ENCODE measurements around the gene NUPR1. TPM values are rescaled to one million over a fixed set of nuclear protein-coding genes. Genes with fewer than 3 reads are reported as not detected.

Gene NUPR1
- total RNA-seq, 4 donors from 2014 or later, result 1.6 to 11.9 (median 6.3) TPM

DNA sequence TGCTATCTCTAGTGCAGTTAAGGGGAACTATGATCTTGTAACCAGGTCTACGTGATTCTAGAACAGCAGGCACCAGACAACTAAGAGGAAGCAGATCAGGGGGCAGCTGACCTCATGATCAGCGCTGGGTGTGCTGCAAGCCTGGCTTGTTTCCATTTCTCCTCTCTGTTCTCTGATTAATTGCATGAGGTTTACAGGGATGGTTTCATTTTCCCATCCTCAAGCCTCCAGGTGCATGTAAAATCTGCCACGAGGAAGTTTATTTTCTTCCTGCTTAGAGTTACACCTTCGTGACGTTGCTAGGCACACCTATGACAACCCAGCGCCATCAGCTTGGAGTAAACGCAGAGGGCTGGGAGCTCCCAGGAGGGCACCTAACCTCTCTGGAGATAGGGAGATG lies 4.3 kb upstream of the NUPR1 start:
- Histone ChIP-seq H3K4me3 (peak overlapping the region in 2 of 4 donors; percentile 8 to 24), H3K36me3 (no peaks in the 10 kb centered on the region), H3K9me3 (no peaks in the 10 kb centered on the region), H3K27ac (peak overlapping the region in 3 of 4 donors; percentile 66 to 84 (median 83)), H3K27me3 (no peaks in the 10 kb centered on the region), H3K4me1 (peaks cover 0 to 16% (median 2%) of the 10 kb centered on the region in 4 donors)
- peak in 2 of 3 donors; percentile 68 to 80 for DNase-seq
- TF ChIP-seq, protein P1, sequence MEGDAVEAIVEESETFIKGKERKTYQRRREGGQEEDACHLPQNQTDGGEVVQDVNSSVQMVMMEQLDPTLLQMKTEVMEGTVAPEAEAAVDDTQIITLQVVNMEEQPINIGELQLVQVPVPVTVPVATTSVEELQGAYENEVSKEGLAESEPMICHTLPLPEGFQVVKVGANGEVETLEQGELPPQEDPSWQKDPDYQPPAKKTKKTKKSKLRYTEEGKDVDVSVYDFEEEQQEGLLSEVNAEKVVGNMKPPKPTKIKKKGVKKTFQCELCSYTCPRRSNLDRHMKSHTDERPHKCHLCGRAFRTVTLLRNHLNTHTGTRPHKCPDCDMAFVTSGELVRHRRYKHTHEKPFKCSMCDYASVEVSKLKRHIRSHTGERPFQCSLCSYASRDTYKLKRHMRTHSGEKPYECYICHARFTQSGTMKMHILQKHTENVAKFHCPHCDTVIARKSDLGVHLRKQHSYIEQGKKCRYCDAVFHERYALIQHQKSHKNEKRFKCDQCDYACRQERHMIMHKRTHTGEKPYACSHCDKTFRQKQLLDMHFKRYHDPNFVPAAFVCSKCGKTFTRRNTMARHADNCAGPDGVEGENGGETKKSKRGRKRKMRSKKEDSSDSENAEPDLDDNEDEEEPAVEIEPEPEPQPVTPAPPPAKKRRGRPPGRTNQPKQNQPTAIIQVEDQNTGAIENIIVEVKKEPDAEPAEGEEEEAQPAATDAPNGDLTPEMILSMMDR (IDR thresholded peaks at IDR 0.05), result no peak
- peak in 1 of 2 donors; percentile 51 for TF ChIP-seq POLR2A (IDR thresholded peaks at IDR 0.05)

DNA sequence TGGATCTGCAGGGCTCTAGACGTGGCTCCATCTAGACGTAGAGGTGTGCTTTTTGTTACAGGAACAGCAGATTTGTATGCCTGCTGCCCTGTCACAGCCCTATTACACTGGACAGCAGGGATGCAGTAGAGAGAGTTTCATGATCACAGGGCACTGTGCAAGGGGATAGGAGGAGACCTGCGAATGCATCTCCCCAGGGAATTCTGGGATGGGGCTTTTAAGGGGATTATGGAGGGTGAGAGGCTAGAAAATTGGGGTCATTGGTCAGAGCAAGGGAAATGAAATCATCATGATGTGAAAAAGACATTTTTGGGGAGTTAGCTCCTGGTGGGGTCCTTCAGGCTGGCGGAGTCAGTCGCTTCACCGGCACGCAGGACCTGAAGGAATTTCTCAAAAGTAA lies 3.9 kb upstream of the NUPR1 start:
- Histone ChIP-seq H3K4me3 (peak overlapping the region in 2 of 4 donors; percentile 8 to 24), H3K36me3 (no peaks in the 10 kb centered on the region), H3K4me1 (peaks cover 0 to 16% (median 2%) of the 10 kb centered on the region in 4 donors), H3K27me3 (no peaks in the 10 kb centered on the region), H3K9me3 (no peaks in the 10 kb centered on the region), H3K27ac (peak overlapping the region in 3 of 4 donors; percentile 66 to 84 (median 83))
- TF ChIP-seq, protein P1 (IDR thresholded peaks at IDR 0.05), result no peak
- no peak for TF ChIP-seq POLR2A (IDR thresholded peaks at IDR 0.05)
- DNase-seq, result no peak

DNA sequence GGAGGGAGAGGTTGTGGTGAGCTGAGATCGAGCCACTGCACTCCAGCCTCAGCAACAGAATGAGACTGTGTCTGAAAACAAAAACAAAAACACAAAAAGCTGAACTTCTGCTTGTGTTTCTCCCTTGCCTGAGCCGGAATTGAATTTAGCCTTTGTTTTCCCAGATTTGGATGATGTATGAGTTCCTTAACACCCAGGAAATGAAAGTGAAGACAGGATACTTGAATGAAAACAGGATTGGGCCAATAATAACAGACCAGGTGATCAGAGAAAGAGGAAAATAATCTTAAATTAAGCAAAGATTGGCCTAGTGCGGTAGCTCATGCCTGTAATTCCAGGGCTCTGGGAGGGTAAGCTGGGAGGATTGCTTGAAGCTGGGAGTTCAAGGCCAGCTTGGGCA lies 1.6 kb upstream of the NUPR1 start:
- H3K27ac ChIP-seq, result peak overlapping the region in 1 of 4 donors; percentile 28
- no peaks in the 10 kb centered on the region for H3K36me3 ChIP-seq
- TF ChIP-seq, protein P1 (IDR thresholded peaks at IDR 0.05), result no peak
- TF ChIP-seq POLR2A (IDR thresholded peaks at IDR 0.05), result no peak
- no peaks in the 10 kb centered on the region for H3K9me3 ChIP-seq
- H3K4me1 ChIP-seq, result peaks cover 0 to 16% (median 2%) of the 10 kb centered on the region in 4 donors
- DNase-seq, result no peak
- no peak overlapping the region for H3K4me3 ChIP-seq
- no peaks in the 10 kb centered on the region for H3K27me3 ChIP-seq

DNA sequence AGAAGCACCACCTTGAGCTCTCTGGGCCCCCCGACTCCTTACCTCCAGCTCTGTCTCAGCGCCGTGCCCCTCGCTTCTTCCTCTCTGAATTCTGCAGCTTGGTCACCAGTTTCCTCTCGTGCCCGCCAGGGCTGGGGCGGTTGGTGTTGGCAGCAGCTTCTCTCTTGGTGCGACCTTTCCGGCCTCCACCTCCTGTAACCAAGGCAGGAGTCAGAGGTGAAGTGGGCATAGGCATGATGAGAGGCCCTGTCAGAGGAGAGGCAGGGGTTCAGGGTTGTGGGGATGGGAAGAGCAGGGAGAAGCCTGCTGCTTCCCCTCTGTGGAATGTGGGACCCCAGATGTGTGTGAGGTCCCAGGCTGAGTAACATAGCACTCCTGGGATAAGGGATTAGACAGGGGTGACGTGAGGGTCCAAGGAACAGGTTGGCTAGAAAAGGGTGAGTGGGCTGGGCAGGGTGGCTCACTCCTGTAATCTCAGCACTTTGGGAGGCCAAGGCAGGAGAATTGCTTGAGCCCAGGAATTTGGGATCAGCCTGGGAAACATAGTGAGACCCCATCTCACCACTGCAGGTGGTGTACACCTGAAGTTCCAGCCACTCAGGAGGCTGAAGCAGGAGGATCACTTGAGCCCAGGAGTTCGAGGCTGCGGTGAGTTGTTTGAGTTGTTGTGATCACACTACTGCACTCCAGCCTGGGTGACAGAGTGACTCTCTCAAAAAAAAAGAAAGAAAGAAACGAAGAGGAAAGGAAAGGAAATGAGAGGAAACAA lies 626 bp downstream of the NUPR1 start:
- TF ChIP-seq POLR2A (IDR thresholded peaks at IDR 0.05), result no peak
- TF ChIP-seq, protein P1 (IDR thresholded peaks at IDR 0.05), result no peak

DNA sequence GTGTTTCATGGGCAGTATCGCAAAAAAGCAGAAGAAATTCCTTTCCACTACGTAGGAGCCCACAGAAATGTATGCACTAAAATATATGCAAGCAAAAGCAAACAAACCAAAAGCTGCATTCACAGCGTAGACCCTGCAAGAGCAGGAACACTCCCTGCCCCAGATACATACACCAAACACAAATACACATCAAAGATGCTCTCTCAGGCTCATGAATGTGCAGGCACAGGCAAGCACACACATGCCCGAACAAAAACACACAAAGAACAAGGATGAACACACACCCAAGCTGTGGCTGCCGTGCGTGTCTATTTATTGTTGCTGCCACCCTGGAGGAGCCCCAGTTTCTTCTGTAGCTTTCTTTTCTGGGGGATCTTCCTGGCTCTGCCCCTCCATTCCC lies 1.7 kb downstream of the NUPR1 start:
- Histone ChIP-seq H3K36me3 (no peaks in the 10 kb centered on the region), H3K27ac (peak overlapping the region in 2 of 4 donors; percentile 10 to 83), H3K4me1 (peaks cover 0 to 19% (median 0%) of the 10 kb centered on the region in 4 donors), H3K9me3 (no peaks in the 10 kb centered on the region), H3K4me3 (peak overlapping the region in 3 of 4 donors; percentile 29 to 46 (median 40)), H3K27me3 (no peaks in the 10 kb centered on the region)
- TF ChIP-seq POLR2A (IDR thresholded peaks at IDR 0.05), result no peak
- TF ChIP-seq, protein P1 (IDR thresholded peaks at IDR 0.05), result no peak
- DNase-seq, result no peak

More for the DNA sequence above, 626 bp downstream of the NUPR1 start:
- Histone ChIP-seq H3K4me3 (peak overlapping the region; percentile 29 to 46 (median 34)), H3K27me3 (no peaks in the 10 kb centered on the region), H3K9me3 (no peaks in the 10 kb centered on the region), H3K36me3 (no peaks in the 10 kb centered on the region), H3K27ac (peak overlapping the region; percentile 63 to 84 (median 76)), H3K4me1 (peaks cover 0 to 16% (median 2%) of the 10 kb centered on the region in 4 donors)
- DNase-seq, result no peak
